GDM1 (cell line): ENCODE results near the gene SF3B4.
A peak's percentile ranks its signal among the peaks of the same experiment; 100 is the strongest.
"Not testable (repeated sequence)": the region's sequence is repeated elsewhere in the genome, so short reads cannot be mapped to it uniquely, and the experiment has no call there.

Experiments used
- DNase-seq: peaks from one replicate; lab custom pipeline; 2025; lab: John Stamatoyannopoulos, UW

The SF3B4 gene, protein sequence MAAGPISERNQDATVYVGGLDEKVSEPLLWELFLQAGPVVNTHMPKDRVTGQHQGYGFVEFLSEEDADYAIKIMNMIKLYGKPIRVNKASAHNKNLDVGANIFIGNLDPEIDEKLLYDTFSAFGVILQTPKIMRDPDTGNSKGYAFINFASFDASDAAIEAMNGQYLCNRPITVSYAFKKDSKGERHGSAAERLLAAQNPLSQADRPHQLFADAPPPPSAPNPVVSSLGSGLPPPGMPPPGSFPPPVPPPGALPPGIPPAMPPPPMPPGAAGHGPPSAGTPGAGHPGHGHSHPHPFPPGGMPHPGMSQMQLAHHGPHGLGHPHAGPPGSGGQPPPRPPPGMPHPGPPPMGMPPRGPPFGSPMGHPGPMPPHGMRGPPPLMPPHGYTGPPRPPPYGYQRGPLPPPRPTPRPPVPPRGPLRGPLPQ

DNA sequence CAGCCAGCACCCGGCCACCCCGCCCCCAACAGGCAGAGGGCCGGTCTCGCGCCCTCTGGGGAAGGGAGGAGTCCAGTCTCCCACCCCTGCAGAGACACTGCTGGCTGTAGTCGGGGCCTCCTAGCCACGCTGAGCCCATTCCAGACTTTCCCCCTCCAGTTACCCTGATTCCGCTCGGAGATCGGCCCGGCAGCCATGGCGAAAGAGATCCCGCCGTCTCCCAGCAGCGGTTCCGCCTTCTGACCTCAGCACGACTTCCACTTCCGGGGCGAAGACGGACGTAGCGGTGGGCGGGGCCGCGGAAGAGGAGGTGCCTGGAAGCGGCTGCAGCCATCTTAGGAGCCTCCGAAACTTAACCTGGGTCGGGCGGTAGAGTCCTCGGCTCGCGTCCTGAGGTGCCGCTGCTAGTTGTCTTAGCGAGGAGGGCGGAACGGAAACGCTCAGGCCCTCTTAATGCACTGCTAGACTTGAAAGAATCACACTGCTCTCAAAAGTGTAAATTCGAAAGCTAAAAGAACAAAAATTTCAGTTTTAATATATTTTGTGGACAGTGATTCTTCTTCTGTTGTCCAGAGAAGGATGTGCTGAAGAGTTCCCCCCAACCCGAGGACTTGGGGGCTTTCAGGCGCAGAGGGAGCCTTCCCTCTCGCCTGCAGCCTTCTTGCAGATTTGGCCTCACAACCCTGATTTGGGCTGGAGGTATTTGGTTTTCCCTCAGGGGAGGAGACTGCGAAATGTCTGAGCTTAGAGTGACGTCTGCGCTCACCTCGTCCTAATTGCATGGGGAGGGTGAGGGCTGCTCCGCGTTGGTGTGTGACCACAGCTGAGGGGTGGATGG, at the start of gene SF3B4:
TSS of gene SF3B4 (minus strand) at position 241 of the 838 bp plus-strand sequence. CDS start at position 197, 44 bp downstream.
- peak; percentile 89 for DNase-seq

DNA sequence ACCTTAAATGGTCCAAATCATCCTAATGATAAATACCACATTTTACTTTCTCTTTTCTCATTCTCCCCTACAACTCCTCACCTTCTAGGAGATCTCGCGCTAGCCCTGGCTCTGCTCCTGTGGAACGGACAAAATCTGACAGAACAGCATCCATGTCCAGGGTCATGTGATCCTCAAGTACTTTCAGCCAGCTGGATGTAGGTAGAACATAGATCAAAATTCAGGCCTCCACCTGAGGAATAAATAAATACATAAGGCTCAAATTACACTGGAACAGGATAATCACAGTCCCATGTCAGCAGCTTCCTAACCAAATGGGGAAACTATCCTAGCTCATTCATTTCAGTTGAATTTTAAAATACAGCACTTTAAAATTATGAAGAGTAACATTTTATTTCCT, 49.7 kb upstream of the SF3B4 start:
- DNase-seq, result no peak

- DNase-seq, result no peak
Measured at GRCh38 chr1:149972547-149972946, 44.9 kb upstream of the SF3B4 start.

DNA sequence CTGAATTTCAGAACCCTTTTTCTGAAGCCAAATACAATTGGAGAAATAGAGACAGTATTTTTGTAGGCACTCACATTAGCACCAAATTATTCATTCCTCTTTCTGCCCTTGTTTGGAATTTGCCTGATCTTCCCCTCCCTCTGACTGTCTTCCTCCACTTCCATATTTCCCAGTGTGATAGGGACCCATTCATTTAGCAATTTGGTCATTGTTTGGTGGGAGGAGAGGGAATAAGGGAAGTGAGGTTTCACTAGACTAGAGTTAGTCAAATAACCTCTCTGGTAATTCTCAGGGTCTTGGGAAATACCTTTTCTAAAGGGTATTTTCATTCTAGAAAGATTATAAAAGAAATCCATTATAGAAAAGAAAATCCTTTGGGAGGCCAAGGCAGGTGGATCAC, 40.0 kb upstream of the SF3B4 start:
- DNase-seq, result no peak

DNA sequence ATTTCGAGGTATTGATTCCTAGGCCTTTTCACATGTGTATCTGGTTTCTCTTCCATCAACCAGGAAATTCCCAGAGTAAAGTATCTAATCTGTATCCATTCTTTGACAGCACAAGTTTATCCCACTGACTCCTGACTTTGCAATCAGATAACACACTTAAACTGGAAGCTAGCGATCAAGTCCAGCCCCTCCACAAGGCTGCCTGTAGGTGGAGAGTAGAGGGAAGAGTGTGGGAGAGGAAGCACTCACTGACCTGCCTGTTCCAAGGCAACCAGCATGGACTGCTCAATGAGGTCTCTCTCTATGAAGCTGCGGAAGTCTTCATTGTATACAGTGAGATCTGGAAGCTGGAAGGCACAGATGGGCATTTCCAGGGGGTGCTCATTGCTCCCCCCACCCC, 39.4 kb upstream of the SF3B4 start:
- no peak for DNase-seq

DNA sequence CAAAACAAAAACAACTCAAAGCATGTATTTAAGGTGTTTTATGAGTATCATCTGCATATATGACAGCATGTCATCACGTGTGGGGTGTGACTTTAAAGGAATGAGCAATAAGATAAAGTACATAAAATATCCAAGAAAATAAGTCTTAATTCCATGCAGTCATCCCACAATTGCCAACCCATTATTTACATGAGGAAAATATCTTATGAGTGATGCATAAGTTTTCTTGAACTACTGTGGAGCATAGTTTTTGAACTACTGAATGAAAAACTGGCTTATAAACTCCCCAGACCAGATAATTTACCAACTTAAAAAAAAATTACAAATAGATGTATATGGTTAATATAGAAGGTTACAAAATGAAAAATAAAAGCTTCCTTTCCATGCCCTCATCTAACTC, 38.8 kb upstream of the SF3B4 start:
- DNase-seq, result no peak

DNA sequence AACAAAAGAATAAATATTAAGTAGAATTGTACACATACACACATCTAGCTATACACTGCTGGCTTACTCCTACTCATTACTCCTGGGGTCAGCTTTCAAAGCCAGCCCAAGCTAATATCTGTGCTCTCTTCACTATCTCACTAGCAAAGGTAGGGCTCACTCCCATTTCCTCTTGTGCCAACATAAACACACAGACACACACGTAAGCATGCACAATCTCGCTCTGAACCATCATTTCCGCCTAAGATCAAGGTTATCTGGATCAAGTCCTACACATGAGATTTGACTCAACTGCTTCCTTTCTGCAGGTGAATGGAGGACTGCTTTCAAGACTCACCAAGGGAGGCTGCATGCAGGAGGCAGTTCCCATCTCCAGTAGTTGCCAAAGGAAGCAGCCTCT, 37.8 kb upstream of the SF3B4 start:
- no peak for DNase-seq

GRCh38 chr1:149963358-149963757, 35.8 kb upstream of the SF3B4 start:
- DNase-seq, result no peak

DNA sequence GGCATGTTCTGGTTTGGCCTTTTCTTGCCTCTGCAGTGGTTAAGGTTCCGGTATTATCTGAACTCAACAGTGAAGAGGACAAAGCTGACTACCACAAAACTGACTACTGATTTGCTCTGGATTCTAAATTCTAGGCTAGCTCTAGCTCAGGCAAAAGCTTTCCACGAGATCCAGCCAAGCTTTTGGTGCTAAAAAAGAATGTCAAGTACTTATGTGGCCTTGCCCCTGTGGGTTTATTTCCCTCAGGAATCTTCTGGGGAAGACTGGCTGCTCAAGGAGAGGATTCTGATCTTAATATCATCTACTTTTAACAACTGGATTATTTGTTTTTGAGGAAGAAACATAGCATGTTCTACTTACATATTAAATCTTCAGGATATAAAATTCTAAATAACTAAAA, 35.1 kb upstream of the SF3B4 start:
- no peak for DNase-seq

DNA sequence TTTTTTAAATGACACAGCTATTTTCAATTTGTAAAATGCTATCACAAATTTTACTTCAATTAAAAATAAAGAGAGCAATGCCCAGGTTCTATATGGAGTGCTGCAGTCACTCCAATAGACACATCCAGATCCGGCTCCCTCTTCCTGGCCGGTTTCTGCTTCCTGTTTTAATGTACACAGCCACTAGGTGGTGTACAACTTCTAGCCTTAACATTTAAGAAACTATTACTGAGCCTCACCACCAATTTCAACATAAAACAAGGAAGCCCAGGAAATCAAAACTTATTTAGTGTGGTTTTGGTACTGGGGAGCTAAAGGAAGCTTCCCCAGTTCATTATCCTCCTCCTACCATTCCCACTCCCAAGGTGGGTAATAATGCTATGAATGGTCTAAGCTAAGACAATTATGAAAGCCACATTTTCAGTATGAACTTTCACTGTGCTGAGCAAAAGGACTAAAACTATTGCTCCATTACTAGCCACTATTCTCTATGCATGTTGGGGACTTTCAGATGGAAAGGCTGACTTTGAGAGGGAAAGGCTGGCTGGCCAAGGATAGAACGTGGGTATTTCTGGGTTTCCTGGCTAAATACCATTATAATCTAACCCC, 34.5 kb upstream of the SF3B4 start:
- peak; percentile 49 for DNase-seq

- DNase-seq, result not testable (repeated sequence)
Measured at GRCh38 chr1:149957548-149957947, 29.9 kb upstream of the SF3B4 start.

DNA sequence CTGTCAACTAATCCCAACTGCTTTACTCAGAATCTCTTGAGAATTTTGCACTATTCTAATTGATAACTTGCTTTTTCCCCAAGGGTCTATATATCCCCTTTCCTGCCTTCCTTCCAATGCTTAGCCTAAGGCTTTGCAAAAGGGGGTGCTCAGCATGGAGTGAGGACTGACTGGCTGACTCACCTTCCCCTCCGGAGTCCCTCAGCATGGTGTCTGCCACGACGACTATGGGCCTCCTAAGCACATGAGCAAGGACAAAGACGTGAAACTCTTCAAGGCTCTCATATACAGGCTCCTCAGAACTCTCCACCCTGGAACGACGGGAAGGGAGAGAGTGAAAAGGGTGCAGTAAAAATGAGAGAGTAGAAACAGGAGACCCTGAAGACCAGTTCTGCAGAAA, 22.3 kb upstream of the SF3B4 start:
- no peak for DNase-seq

DNA sequence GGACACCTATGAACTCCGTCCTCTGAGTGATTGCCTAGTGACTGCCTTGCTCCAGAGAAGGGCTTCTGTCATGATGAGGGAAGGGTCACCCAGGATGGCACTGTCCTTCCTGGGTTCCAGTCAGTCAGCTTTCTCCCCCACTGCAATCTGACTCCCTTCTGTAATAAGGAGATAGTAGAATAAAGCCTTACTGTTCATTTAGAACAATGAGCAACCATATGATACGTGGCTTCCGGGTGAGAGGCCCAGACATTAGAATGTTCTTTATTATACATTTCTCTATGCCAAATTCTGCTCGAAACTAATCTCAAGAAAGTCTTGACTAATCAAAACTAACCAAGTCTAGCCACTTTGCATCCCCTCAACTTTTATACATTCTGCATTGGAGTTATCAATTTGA, 17.6 kb upstream of the SF3B4 start:
- no peak for DNase-seq

DNA sequence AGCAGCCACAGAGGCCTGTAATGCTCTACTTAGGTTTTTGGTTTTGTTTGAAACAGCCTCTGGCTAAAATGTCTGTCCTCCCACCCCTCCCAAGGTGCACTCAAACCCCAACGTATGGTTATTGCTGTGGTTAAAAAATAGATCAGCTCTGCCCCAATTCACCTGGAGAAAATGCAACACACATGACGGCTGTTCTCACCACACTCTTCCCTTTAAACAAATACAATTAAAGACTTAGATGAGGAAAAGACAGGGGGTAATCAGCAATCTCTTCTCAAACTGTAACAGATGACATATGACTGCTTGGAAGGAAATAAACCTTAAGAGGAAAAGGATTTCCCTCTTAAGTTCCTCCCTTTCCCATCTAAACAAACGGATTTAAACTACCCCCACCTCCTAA, 15.3 kb upstream of the SF3B4 start:
- no peak for DNase-seq

DNA sequence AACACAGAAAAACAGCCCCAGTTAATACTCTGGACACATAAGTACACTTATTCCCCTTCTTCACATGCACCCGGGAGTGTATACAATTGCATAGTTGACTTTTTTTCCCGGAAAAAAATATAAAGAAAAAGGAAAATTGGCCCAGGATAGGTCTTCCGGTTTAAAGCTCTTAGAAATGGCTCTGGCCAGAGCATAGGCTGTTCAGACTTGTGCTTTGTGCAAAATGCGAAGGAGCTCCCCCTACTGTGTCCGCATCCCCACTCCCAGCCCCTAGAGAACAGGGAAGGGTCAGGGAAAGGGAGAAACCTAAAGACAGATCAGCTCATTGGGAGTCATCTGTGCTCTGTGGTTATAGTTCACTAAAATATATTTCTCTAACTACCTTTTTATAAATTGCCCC, 14.6 kb upstream of the SF3B4 start:
- DNase-seq, result no peak

GRCh38 chr1:149940427-149940826, 12.8 kb upstream of the SF3B4 start:
- DNase-seq, result no peak

GRCh38 chr1:149938668-149939003, 11.0 kb upstream of the SF3B4 start:
- not testable (repeated sequence) for DNase-seq

- no peak for DNase-seq
Measured at GRCh38 chr1:149937759-149938158, 10.2 kb upstream of the SF3B4 start.

DNA sequence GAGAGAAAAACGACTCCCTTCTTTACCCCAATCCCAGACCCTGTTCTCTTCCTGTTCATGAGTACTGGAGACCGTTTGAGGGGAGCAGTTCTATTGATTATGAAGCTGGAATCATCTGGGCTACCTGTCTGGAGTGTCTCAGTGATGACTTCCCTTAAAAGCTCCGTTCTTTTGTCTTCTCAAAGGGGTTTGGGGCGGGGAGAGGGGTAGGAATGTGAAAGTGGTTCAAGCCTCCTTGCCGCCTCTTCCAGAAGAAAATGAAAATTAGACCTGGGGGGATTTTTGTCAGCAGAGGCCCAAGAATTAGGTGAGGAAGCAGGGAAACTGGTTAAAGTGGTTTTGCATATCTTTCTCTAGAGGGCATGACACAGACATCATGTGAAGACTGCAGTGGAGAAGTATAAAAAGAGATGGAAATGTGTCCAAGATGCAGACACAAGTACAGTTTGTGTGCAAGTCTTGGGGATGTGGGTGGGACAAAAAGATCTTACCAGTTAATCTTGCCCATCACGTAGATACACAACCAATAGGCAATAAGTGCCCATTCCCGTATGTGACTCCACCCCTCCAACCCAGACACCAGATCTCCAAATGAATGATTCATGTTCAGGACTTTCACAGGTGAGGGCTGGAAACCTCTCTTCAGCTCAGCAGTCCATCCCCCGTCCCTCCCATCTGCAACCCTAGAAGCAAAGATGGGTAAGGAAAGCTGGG, 9.5 kb upstream of the SF3B4 start:
- DNase-seq, result no peak

- DNase-seq, result no peak
Measured at GRCh38 chr1:149936170-149936991, 8.8 kb upstream of the SF3B4 start, which contains the start of gene MTMR11. Gene MTMR11 (minus strand): TSS chr1:149936879. CDS start chr1:149936647, 232 bp downstream.

GRCh38 chr1:149934356-149934755, 6.8 kb upstream of the SF3B4 start:
- no peak for DNase-seq
